Fibroblast of villous mesenchyme (primary cell): Measurements from ENCODE around the gene CLEC16A. TPM values are rescaled to one million over a fixed set of nuclear protein-coding genes. Genes with fewer than 3 reads are reported as not detected.
A peak's percentile ranks its signal among the peaks of the same experiment; 100 is the strongest.

Source experiments
- DNase-seq: peaks from one replicate; pipeline ENCODE4 v3.0.0-alpha.2; 2010; ENCODE audit warnings: low read depth
- H3K4me3 ChIP-seq: 2 replicates; pipeline ENCODE4 v1.5.1; 2011; ENCODE audit warnings: low read depth, mild to moderate bottlenecking, low read length
- CTCF ChIP-seq: IDR thresholded peaks from 2 replicates; pipeline ENCODE4 v1.5.1; 2012; ENCODE audit warnings: low read depth, mild to moderate bottlenecking, low read length; ENCODE audit not compliant: insufficient read depth
- total RNA-seq: library from RNA; depleted of rRNA; stranded (reverse); fragments of >200 nt; gene quantifications from 2 replicates; pipeline ENCODE4 v1.2.3, GENCODE V29; 2012

The CLEC16A gene
- total RNA-seq, 1 donor: 32.4 TPM

- DNase-seq: no peak
- no peak overlapping the region for H3K4me3 ChIP-seq
- TF ChIP-seq CTCF: no peak
These were observed 28.6 kb downstream of the CLEC16A start for GRCh38 chr16:10972819-10973464.

- TF ChIP-seq CTCF: no peak
- H3K4me3 ChIP-seq: no peak overlapping the region
- DNase-seq: peak; percentile 35
These were observed 32.3 kb downstream of the CLEC16A start for GRCh38 chr16:10976634-10977033.

- H3K4me3 ChIP-seq: no peak overlapping the region
- DNase-seq: no peak
- TF ChIP-seq CTCF: no peak
These were observed 33.8 kb downstream of the CLEC16A start for GRCh38 chr16:10978124-10978523.

- TF ChIP-seq CTCF: no peak
- DNase-seq: no peak
- no peak overlapping the region for H3K4me3 ChIP-seq
These were observed 34.6 kb downstream of the CLEC16A start for GRCh38 chr16:10978871-10979446.

- no peak overlapping the region for H3K4me3 ChIP-seq
- TF ChIP-seq CTCF: no peak
- peak; percentile 47 for DNase-seq
These were observed 35.6 kb downstream of the CLEC16A start for GRCh38 chr16:10979717-10980601.

DNA sequence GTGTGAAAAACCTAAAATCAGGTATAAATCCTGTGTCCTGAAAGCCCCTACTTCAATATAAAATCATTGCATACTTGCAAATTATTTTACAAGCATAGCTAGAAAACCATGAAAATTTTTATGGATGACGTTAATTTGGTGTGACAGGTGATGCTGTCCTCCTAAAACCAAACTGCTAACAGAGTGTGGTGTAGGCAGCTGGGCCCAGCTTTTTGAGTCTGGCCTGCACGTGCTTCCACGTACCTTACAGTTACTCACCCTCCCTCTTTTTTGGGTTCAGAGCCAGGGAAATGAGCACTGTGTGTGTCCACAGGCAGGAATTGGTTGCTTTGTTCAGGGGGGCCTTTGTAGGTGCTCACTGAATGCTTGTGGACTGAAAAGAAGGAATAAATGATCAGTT lies 36.4 kb downstream of the CLEC16A start:
- DNase-seq: no peak
- TF ChIP-seq CTCF: no peak
- no peak overlapping the region for H3K4me3 ChIP-seq
